PC-9 (cell line): ENCODE results near the gene TMEM11. TPM values are rescaled to one million over a fixed set of nuclear protein-coding genes. Genes with fewer than 3 reads are reported as not detected.
"Not testable (repeated sequence)": the region's sequence is repeated elsewhere in the genome, so short reads cannot be mapped to it uniquely, and the experiment has no call there.

Experiments used
- BruUV-seq: library from RNA; stranded (reverse); fragments of 400-500 nt; replicated peaks from 2 replicates; lab custom pipeline; 2021; lab: Mats Ljungman, UMichigan
- CTCF ChIA-PET: fragments of 300-600 bp; sonication (Branson Sonifier 250); formaldehyde crosslinking; loops from one replicate; lab custom pipeline; 2022; ENCODE audit warnings: antibody characterized with exemption; lab: Charles Lee
- POLR2A ChIA-PET: fragments of 300-600 bp; sonication (Branson Sonifier 250); formaldehyde crosslinking; loops from one replicate; lab custom pipeline; 2022; ENCODE audit warnings: antibody characterized with exemption; ENCODE audit not compliant: unreplicated experiment; lab: Charles Lee
- DNase-seq, 2 experiments: peaks; one replicate each; pipeline versions ENCODE4 v3.0.0 to v3.0.0-alpha.2; 2015 to 2022; ENCODE audit warnings: mixed read lengths in 1 of 2
- H2AFZ ChIP-seq: fragments of 200-600 bp; sonication (generic); 2 replicates; pipeline ENCODE4 v1.8.1; 2017; ENCODE audit warnings: antibody characterized with exemption
- H3F3A ChIP-seq: fragments of 200-600 bp; sonication (generic); 2 replicates; pipeline ENCODE4 v1.8.1; 2017; ENCODE audit warnings: antibody characterized with exemption, mild to moderate bottlenecking, low read depth; ENCODE audit not compliant: insufficient read depth
- H3K27ac ChIP-seq: fragments of 200-600 bp; sonication (generic); 2 replicates; pipeline ENCODE4 v1.6.1; 2016; ENCODE audit warnings: mixed run types
- H3K27me3 ChIP-seq: fragments of 200-600 bp; sonication (generic); 2 replicates; pipeline ENCODE4 v1.6.1; 2016; ENCODE audit warnings: low read depth, mixed run types; ENCODE audit not compliant: insufficient read depth
- H3K36me3 ChIP-seq: fragments of 200-600 bp; sonication (generic); 2 replicates; pipeline ENCODE4 v1.6.1; 2016; ENCODE audit warnings: low read depth, mixed run types
- H3K4me1 ChIP-seq: fragments of 200-600 bp; sonication (generic); replicated peaks from 2 replicates; pipeline ENCODE4 v1.6.1; 2016; ENCODE audit warnings: mixed run types; ENCODE audit not compliant: insufficient read depth
- H3K4me2 ChIP-seq: fragments of 200-600 bp; sonication (generic); 2 replicates; pipeline ENCODE4 v1.6.1; 2017; ENCODE audit warnings: mixed run types
- H3K4me3 ChIP-seq: fragments of 200-600 bp; sonication (generic); 2 replicates; pipeline ENCODE4 v1.6.1; 2016; ENCODE audit warnings: mixed run types
- H3K79me2 ChIP-seq: fragments of 200-600 bp; sonication (generic); 2 replicates; pipeline ENCODE4 v1.6.1; 2017; ENCODE audit warnings: low read depth, mixed run types
- H3K9me2 ChIP-seq: fragments of 200-600 bp; sonication (generic); 2 replicates; pipeline ENCODE4 v1.8.1; 2017; ENCODE audit warnings: mild to moderate bottlenecking; ENCODE audit not compliant: insufficient read depth
- H3K9me3 ChIP-seq: fragments of 200-600 bp; sonication (generic); 2 replicates; pipeline ENCODE4 v1.8.1; 2016; ENCODE audit warnings: low read depth; ENCODE audit not compliant: insufficient read depth
- H4K20me1 ChIP-seq: fragments of 200-600 bp; sonication (generic); 2 replicates; pipeline ENCODE4 v1.8.1; 2017; ENCODE audit not compliant: insufficient read depth
- CTCF ChIP-seq: fragments of 200-600 bp; sonication (generic); conservative IDR thresholded peaks from 2 replicates; pipeline ENCODE4 v1.6.1; 2017; ENCODE audit warnings: mixed run types, antibody characterized with exemption, mild to moderate bottlenecking, moderate library complexity
- EZH2 ChIP-seq: fragments of 200-600 bp; sonication (generic); IDR thresholded peaks from 2 replicates; pipeline ENCODE4 v1.8.0; 2017; ENCODE audit warnings: antibody characterized with exemption, low read depth
- intact Hi-C: fragments of 100-400 bp; cut with micrococcal nuclease; formaldehyde crosslinking; loops from one replicate; pipeline ENCODE4 v1.10.0; 2022; ENCODE audit not compliant: unreplicated experiment
- total RNA-seq: library from RNA; stranded (reverse); gene quantifications from 2 replicates; pipeline ENCODE4 v1.2.3, GENCODE V29; 2021

Gene TMEM11
- total RNA-seq, 1 experiment from 2014 or later = 37.6 TPM

GRCh38 chr17:21231533-21231932, 17.6 kb upstream of the TMEM11 start:
- Histone ChIP-seq H2AFZ (no peak overlapping the region), H3K9me3 (no peaks in the 10 kb centered on the region), H3K27me3 (no peaks in the 10 kb centered on the region), H3K4me1 (no peaks in the 10 kb centered on the region), H4K20me1 (no peaks in the 10 kb centered on the region), H3K4me3 (no peak overlapping the region), H3K79me2 (no peaks in the 10 kb centered on the region), H3K4me2 (no peak overlapping the region), H3K27ac (no peak overlapping the region), H3K36me3 (no peaks in the 10 kb centered on the region), H3F3A (no peaks in the 10 kb centered on the region), H3K9me2 (no peaks in the 10 kb centered on the region)
- no TSS peak for BruUV-seq
- DNase-seq = no peak
- TF ChIP-seq CTCF = no peak
- TF ChIP-seq EZH2 = no peak
- POLR2A ChIA-PET = no interaction called here
- intact Hi-C loops = no loop called here
- CTCF ChIA-PET = no interaction called here

GRCh38 chr17:21228845-21229244, 14.9 kb upstream of the TMEM11 start:
- Histone ChIP-seq H3K9me3 (no peaks in the 10 kb centered on the region), H4K20me1 (no peaks in the 10 kb centered on the region), H3K27ac (no peak overlapping the region), H2AFZ (no peak overlapping the region), H3K27me3 (no peaks in the 10 kb centered on the region), H3K36me3 (no peaks in the 10 kb centered on the region), H3K4me1 (no peaks in the 10 kb centered on the region), H3K4me3 (no peak overlapping the region), H3F3A (no peaks in the 10 kb centered on the region), H3K79me2 (no peaks in the 10 kb centered on the region), H3K9me2 (no peaks in the 10 kb centered on the region), H3K4me2 (no peak overlapping the region)
- CTCF ChIA-PET = no interaction called here
- DNase-seq = no peak
- no TSS peak for BruUV-seq
- intact Hi-C loops = no loop called here
- TF ChIP-seq EZH2 (no peak), CTCF (no peak)
- POLR2A ChIA-PET = no interaction called here

GRCh38 chr17:21228111-21228510, 14.2 kb upstream of the TMEM11 start:
- H2AFZ ChIP-seq = no peak overlapping the region
- no peak overlapping the region for H3K4me2 ChIP-seq
- peak in 1 of 2 experiments; percentile 47 for DNase-seq
- ChIA-PET CTCF (no interaction called here), POLR2A (no interaction called here)
- H3K9me3 ChIP-seq = no peaks in the 10 kb centered on the region
- BruUV-seq = no TSS peak
- H3K9me2 ChIP-seq = no peaks in the 10 kb centered on the region
- no peaks in the 10 kb centered on the region for H3K27me3 ChIP-seq
- H3F3A ChIP-seq = no peaks in the 10 kb centered on the region
- H3K27ac ChIP-seq = no peak overlapping the region
- no peaks in the 10 kb centered on the region for H4K20me1 ChIP-seq
- no peak overlapping the region for H3K4me3 ChIP-seq
- H3K36me3 ChIP-seq = no peaks in the 10 kb centered on the region
- no peaks in the 10 kb centered on the region for H3K79me2 ChIP-seq
- H3K4me1 ChIP-seq = no peaks in the 10 kb centered on the region
- intact Hi-C loops = no loop called here
- TF ChIP-seq EZH2 (no peak), CTCF (no peak)

- H3K4me3 ChIP-seq, POLR2A ChIA-PET, H3K9me3 ChIP-seq, H3K9me2 ChIP-seq, H3K4me2 ChIP-seq, intact Hi-C loops, H3F3A ChIP-seq, H3K27ac ChIP-seq, H3K4me1 ChIP-seq, H2AFZ ChIP-seq, H4K20me1 ChIP-seq, H3K27me3 ChIP-seq, DNase-seq, H3K36me3 ChIP-seq, CTCF ChIA-PET, H3K79me2 ChIP-seq, BruUV-seq: not testable (repeated sequence)
These were observed 13.3 kb upstream of the TMEM11 start for GRCh38 chr17:21227277-21227676.
